GM12878 (cell line): ENCODE results near the gene PPP1R27.

ENCODE experiments used
- CBX5 ChIP-seq: sonication (generic); IDR thresholded peaks from 2 replicates; pipeline ENCODE4 v1.6.1; 2016; ENCODE audit warnings: low read depth, moderate library complexity, mild to moderate bottlenecking, inconsistent platforms
- CTCF ChIP-seq, 3 experiments: IDR thresholded peaks in 2 of 3; conservative IDR thresholded peaks in 1 of 3; 2 replicates each; pipeline ENCODE4 v1.5.1; 2011; ENCODE audit warnings: low read depth in 3 of 3, low read length in 3 of 3, mild to moderate bottlenecking in 3 of 3, control low read depth in 2 of 3, moderate library complexity in 2 of 3, inconsistent platforms in 1 of 3, mixed read lengths in 1 of 3; ENCODE audit not compliant: control insufficient read depth in 2 of 3, insufficient read depth in 1 of 3; ENCODE audit errors: extremely low read depth in 1 of 3
- ELK1 ChIP-seq: IDR thresholded peaks from 2 replicates; pipeline ENCODE4 v1.6.1; 2012; ENCODE audit warnings: low read depth, low read length, improper control_type of control experiment
- NFYB ChIP-seq: IDR thresholded peaks from 2 replicates; pipeline ENCODE4 v1.6.1; 2011; ENCODE audit warnings: low read depth, mild to moderate bottlenecking, low read length, improper control_type of control experiment, moderate library complexity; ENCODE audit not compliant: insufficient read depth
- POLR2A ChIP-seq: IDR thresholded peaks from 2 replicates; pipeline ENCODE4 v1.6.1; 2011; ENCODE audit warnings: low read depth, mild to moderate bottlenecking, low read length

- TF ChIP-seq CBX5 (no peak), POLR2A (no peak), NFYB (no peak), CTCF (IDR thresholded peaks at IDR 0.05 in 2 of 3, conservative IDR thresholded peaks at IDR 0.05 in 1 of 3; ENCODE audit: control insufficient read depth in 2 of 3, extremely low read depth in 1 of 3, insufficient read depth in 1 of 3, low read depth in 3 of 3, low read length in 3 of 3) (no peak), ELK1 (no peak)
These were observed 4.5 kb upstream of the PPP1R27 start for GRCh38 chr17:81839301-81839700.
